Body of pancreas (tissue), 4 donors: ENCODE measurements around the gene CDH12.

Source experiments
- POLR2A ChIP-seq, 3 donors: fragments of 450-650 bp; IDR thresholded peaks; one replicate each; pipeline ENCODE4 v1.6.1; 2016; ENCODE audit warnings: antibody characterized with exemption in 3 of 3, mild to moderate bottlenecking in 2 of 3
- TF ChIP-seq, protein P1 (sequence below), 7 experiments: fragments of 450-650 bp in 4 of 7; fragments of 200-600 bp in 3 of 7; sonication (generic) in 3 of 7; IDR thresholded peaks; one replicate each; pipeline ENCODE4 v1.5.1; 2016 to 2019; ENCODE audit warnings: antibody characterized with exemption in 7 of 7

DNA sequence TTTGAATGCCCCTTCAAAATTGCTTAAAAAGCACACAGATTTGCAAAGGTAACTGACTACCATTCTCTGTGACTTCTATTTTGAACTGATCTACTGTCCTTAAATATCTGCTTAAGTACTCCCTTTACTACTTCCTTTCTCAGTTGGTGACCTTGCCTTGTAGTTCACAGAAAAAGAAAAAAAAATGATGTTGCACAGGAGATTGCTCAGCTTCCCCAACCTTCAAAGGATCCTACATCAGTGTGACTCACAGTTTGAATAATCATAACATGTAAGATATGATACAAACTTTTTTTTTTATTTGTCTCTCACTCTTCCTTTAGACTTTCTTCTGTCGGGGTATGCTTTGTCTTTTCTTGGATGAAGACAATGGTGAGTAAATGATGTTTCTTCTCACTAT is 1029.6 kb downstream of the CDH12 start:
- TF ChIP-seq, protein P1, sequence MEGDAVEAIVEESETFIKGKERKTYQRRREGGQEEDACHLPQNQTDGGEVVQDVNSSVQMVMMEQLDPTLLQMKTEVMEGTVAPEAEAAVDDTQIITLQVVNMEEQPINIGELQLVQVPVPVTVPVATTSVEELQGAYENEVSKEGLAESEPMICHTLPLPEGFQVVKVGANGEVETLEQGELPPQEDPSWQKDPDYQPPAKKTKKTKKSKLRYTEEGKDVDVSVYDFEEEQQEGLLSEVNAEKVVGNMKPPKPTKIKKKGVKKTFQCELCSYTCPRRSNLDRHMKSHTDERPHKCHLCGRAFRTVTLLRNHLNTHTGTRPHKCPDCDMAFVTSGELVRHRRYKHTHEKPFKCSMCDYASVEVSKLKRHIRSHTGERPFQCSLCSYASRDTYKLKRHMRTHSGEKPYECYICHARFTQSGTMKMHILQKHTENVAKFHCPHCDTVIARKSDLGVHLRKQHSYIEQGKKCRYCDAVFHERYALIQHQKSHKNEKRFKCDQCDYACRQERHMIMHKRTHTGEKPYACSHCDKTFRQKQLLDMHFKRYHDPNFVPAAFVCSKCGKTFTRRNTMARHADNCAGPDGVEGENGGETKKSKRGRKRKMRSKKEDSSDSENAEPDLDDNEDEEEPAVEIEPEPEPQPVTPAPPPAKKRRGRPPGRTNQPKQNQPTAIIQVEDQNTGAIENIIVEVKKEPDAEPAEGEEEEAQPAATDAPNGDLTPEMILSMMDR (IDR thresholded peaks at IDR 0.05) = no peak
- TF ChIP-seq POLR2A (IDR thresholded peaks at IDR 0.05) = no peak
